GM12878 (cell line): ENCODE results near the gene CTNNB1. TPM values are rescaled to one million over a fixed set of nuclear protein-coding genes. Genes with fewer than 3 reads are reported as not detected.

Source experiments
- ATAC-seq: fragments of 200-7000 bp; cut with Tn5 transposase; 3 replicates; pipeline ENCODE4 v1.9.1; 2020; ENCODE audit warnings: mild to moderate bottlenecking, moderate library complexity
- BruUV-seq: library from RNA; stranded (reverse); fragments of 400-500 nt; replicated peaks from 2 replicates; lab custom pipeline; 2021; lab: Mats Ljungman, UMichigan
- CTCF ChIA-PET: fragments of 300-600 bp; sonication (Branson Sonifier 250); formaldehyde crosslinking; extraction: SDS; loops from one replicate; lab custom pipeline; 2021; ENCODE audit warnings: inconsistent platforms; lab: Yijun Ruan, JAX
- POLR2A ChIA-PET: fragments of 350-600 bp; formaldehyde crosslinking; extraction: SDS; loops from one replicate; lab custom pipeline; 2021; ENCODE audit warnings: inconsistent platforms; lab: Charles Lee
- RAD21 ChIA-PET: fragments of 300-600 bp; sonication (Branson Sonifier 250); formaldehyde crosslinking; loops from one replicate; lab custom pipeline; 2023; ENCODE audit warnings: antibody characterized with exemption; ENCODE audit not compliant: unreplicated experiment; lab: Charles Lee
- SMC1A ChIA-PET: fragments of 300-600 bp; sonication (Branson Sonifier 250); formaldehyde crosslinking; loops from one replicate; lab custom pipeline; 2023; ENCODE audit not compliant: unreplicated experiment, uncharacterized antibody; lab: Charles Lee
- DNase-seq: peaks from one replicate; pipeline ENCODE4 v3.0.0-alpha.2; 2011; ENCODE audit warnings: low read depth, low spot score
- FAIRE-seq: peaks from 3 replicates; lab custom pipeline; 2011; peaks lifted over from hg19 to GRCh38; lab: Jason Lieb, UNC
- H2AFZ ChIP-seq: 2 replicates; pipeline ENCODE4 v1.6.0; 2011; ENCODE audit warnings: low read depth, low read length, control low read depth; ENCODE audit not compliant: control insufficient read depth
- H3K27ac ChIP-seq: 2 replicates; pipeline ENCODE4 v1.5.1; 2011; ENCODE audit warnings: control low read depth; ENCODE audit not compliant: control insufficient read depth, insufficient read depth
- H3K27me3 ChIP-seq, 2 experiments: replicated peaks in 1 of 2; 2 replicates each; pipeline versions ENCODE4 v1.6.0 to v1.6.1; 2011; ENCODE audit warnings: low read length in 1 of 2; ENCODE audit not compliant: control insufficient read depth in 2 of 2, insufficient read depth in 2 of 2
- H3K36me3 ChIP-seq, 2 experiments: 2 replicates each; pipeline ENCODE4 v1.5.1; 2011; ENCODE audit warnings: low read length in 1 of 2; ENCODE audit not compliant: control insufficient read depth in 2 of 2, insufficient read depth in 2 of 2
- H3K4me1 ChIP-seq: 2 replicates; pipeline ENCODE4 v1.6.1; 2011; ENCODE audit warnings: mild to moderate bottlenecking, low read length, moderate library complexity, mixed read lengths; ENCODE audit not compliant: control insufficient read depth, insufficient read depth
- H3K4me2 ChIP-seq: 2 replicates; pipeline ENCODE4 v1.6.0; 2011; ENCODE audit warnings: control low read depth; ENCODE audit not compliant: control insufficient read depth, insufficient read depth
- H3K4me3 ChIP-seq: fragments of 200-600 bp; sonication (generic); 2 replicates; pipeline ENCODE4 v1.5.1; 2016
- H3K79me2 ChIP-seq: 2 replicates; pipeline ENCODE4 v1.6.0; 2011; ENCODE audit warnings: low read length; ENCODE audit not compliant: control insufficient read depth, insufficient read depth
- H3K9ac ChIP-seq: 2 replicates; pipeline ENCODE4 v1.8.0; 2011; ENCODE audit warnings: low read length, control low read depth, mixed read lengths; ENCODE audit not compliant: control insufficient read depth, insufficient read depth
- H3K9me3 ChIP-seq: replicated peaks from 3 replicates; pipeline ENCODE4 v1.5.1; 2011; ENCODE audit warnings: mild to moderate bottlenecking, low read length; ENCODE audit not compliant: control insufficient read depth, insufficient read depth
- H4K20me1 ChIP-seq: 2 replicates; pipeline ENCODE4 v1.6.0; 2011; ENCODE audit not compliant: control insufficient read depth, insufficient read depth
- ATF7 ChIP-seq: fragments of 450-650 bp; IDR thresholded peaks from 2 replicates; pipeline ENCODE4 v1.6.1; 2016; ENCODE audit warnings: low read depth, mild to moderate bottlenecking
- CEBPB ChIP-seq, 2 experiments: fragments of 150-350 bp in 1 of 2; IDR thresholded peaks; 2 replicates each; pipeline ENCODE4 v1.6.1; 2012 to 2014; ENCODE audit warnings: low read depth in 2 of 2, low read length in 2 of 2, borderline replicate concordance in 1 of 2, inconsistent platforms in 1 of 2
- MEF2A ChIP-seq: IDR thresholded peaks from 2 replicates; pipeline ENCODE4 v1.6.1; 2011; ENCODE audit warnings: low read depth, mild to moderate bottlenecking, low read length, moderate library complexity; ENCODE audit not compliant: insufficient read depth
- NBN ChIP-seq: fragments of 450-650 bp; IDR thresholded peaks from 2 replicates; pipeline ENCODE4 v1.6.1; 2016
- POLR2A ChIP-seq: IDR thresholded peaks from 2 replicates; pipeline ENCODE4 v1.6.1; 2011; ENCODE audit warnings: low read depth, mild to moderate bottlenecking, low read length
- RCOR1 ChIP-seq: conservative IDR thresholded peaks from 2 replicates; pipeline ENCODE4 v1.6.1; 2012; ENCODE audit warnings: low read depth, low read length, improper control_type of control experiment
- SMARCA5 ChIP-seq: fragments of 450-650 bp; IDR thresholded peaks from 2 replicates; pipeline ENCODE4 v1.6.1; 2017; ENCODE audit warnings: mild to moderate bottlenecking
- SREBF1 ChIP-seq: IDR thresholded peaks from 2 replicates; pipeline ENCODE4 v1.6.1; 2012; ENCODE audit warnings: mild to moderate bottlenecking, low read length
- WGBS: methylation state at CpG from one replicate; pipeline ENCODE4 v1.1.6; 2016; ENCODE audit warnings: low lambda C conversion rate; ENCODE audit not compliant: insufficient replicate concordance, insufficient coverage; ENCODE audit errors: missing lambda C conversion rate; 5-methylcytosine and 5-hydroxymethylcytosine counted together
- in situ Hi-C: fragments of 300-500 bp; cut with MboI; formaldehyde crosslinking; loops from 9 replicates; pipeline ENCODE4 v1.14.3; 2018; ENCODE audit warnings: mixed read lengths
- intact Hi-C: fragments of 100-400 bp; cut with micrococcal nuclease; formaldehyde crosslinking; loops from one replicate; pipeline ENCODE4 v1.14.2; 2022; ENCODE audit not compliant: unreplicated experiment
- polyA plus RNA-seq, 11 experiments: library from polyadenylated mRNA; depleted of rRNA in 4 of 11; unstranded in 6 of 11; stranded (reverse) in 5 of 11; fragments of >200 nt; fragmentation: Nextera tagmentation in 4 of 11; fragmentation: Illumina TruSeq in 1 of 11; extraction: Ambion mirVana in 4 of 11; extraction: Trizol in 1 of 11; gene quantifications; 1 replicate in 1 of 11; 2 replicates in 10 of 11; pipeline versions ENCODE4 v1.2.1 to v1.2.3, GENCODE V29; 2011 to 2016; ENCODE audit warnings: inconsistent platforms in 2 of 11, missing spikeins in 2 of 11, low read depth in 1 of 11
- total RNA-seq, 4 experiments: library from RNA; depleted of rRNA in 3 of 4; stranded (reverse); fragments of >200 nt in 3 of 4; fragmentation: Illumina TruSeq in 1 of 4; extraction: Trizol in 1 of 4; gene quantifications; 2 replicates each; pipeline versions ENCODE4 v1.2.1 to v1.2.3, GENCODE V29; 2013 to 2021
- TF ChIP-seq, protein P1 (sequence below): IDR thresholded peaks from 2 replicates; pipeline ENCODE4 v1.6.1; 2012; ENCODE audit warnings: low read depth, low read length, improper control_type of control experiment
- TF ChIP-seq, protein P2 (sequence below): fragments of 450-650 bp; IDR thresholded peaks from 2 replicates; pipeline ENCODE4 v1.6.1; 2016; ENCODE audit warnings: mild to moderate bottlenecking

Gene CTNNB1
- total and polyA plus RNA-seq, 10 of the 15 experiments (the other 5 are each of a cell fraction or from before 2014, with no cell fraction given) = 30.4 to 217 (median 138) TPM

DNA sequence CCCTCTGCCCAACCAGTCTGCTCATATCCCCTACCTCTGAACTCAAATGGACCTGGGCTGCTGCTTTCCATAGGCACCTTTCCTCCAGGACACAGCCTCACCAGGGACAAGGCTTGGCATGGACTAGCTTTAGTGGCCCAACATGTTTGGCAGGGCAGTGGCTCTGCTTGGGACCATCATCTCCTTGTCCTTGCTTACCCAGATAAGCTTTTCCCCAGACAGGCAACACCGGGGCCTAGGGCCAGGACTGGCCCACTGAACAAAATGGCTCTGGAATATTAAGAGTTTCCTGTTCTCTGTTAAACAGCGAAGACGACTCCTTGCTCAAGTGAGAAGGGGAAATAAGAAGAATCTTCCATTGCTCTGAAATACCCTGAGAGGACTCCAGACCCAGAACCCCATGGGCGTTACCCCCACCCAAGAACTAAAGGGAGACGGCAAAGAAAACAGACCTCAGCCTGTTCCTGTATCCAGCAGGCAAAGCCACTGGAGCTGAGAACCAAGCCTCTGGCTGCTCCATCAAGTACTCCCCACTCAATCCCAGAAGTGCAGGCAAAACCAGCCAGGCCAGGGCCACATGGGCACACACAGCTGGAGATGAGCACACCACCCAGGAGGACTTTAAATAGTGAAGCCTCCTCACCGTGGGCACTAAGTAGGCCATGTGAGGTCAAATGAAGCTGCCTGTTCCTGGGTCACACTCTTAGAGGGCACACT lies 45.5 kb downstream of the CTNNB1 start:
- Histone ChIP-seq H3K4me1 (no peaks in the 10 kb centered on the region), H3K79me2 (no peaks in the 10 kb centered on the region), H4K20me1 (no peaks in the 10 kb centered on the region; the same call in 1 of the 2 replicates), H3K27ac (no peak overlapping the region), H3K9me3 (no peaks in the 10 kb centered on the region), H3K9ac (no peak overlapping the region), H3K4me2 (no peak overlapping the region), H3K27me3 (no peaks in the 10 kb centered on the region), H3K36me3 (no peaks in the 10 kb centered on the region; a peak in 2 of 4 replicates), H3K4me3 (no peak overlapping the region), H2AFZ (no peak overlapping the region)
- RAD21 ChIA-PET = interaction anchor here (1.1 kb wide), 1 partner anchor 54 kb away, joined by 4 read pairs; no protein-coding TSS in a partner anchor
- CTCF ChIA-PET = interaction anchor here (1.2 kb wide), 1 partner anchor 10 kb away, joined by 3 read pairs; no protein-coding TSS in a partner anchor
- POLR2A ChIA-PET = interaction anchor here (1.6 kb wide), 1 partner anchor 10 kb away, joined by 4 read pairs; no protein-coding TSS in a partner anchor
- TF ChIP-seq POLR2A (no peak), SMARCA5 (no peak), CEBPB (IDR thresholded peaks at IDR 0.05; ENCODE audit: borderline replicate concordance in 1 of 2, low read depth in 2 of 2, low read length in 2 of 2) (no peak), RCOR1 (no peak), MEF2A (no peak), SREBF1 (no peak), ATF7 (no peak), NBN (no peak)
- TF ChIP-seq, protein P1, sequence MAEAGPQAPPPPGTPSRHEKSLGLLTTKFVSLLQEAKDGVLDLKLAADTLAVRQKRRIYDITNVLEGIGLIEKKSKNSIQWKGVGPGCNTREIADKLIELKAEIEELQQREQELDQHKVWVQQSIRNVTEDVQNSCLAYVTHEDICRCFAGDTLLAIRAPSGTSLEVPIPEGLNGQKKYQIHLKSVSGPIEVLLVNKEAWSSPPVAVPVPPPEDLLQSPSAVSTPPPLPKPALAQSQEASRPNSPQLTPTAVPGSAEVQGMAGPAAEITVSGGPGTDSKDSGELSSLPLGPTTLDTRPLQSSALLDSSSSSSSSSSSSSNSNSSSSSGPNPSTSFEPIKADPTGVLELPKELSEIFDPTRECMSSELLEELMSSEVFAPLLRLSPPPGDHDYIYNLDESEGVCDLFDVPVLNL = no peak
- TF ChIP-seq, protein P2, sequence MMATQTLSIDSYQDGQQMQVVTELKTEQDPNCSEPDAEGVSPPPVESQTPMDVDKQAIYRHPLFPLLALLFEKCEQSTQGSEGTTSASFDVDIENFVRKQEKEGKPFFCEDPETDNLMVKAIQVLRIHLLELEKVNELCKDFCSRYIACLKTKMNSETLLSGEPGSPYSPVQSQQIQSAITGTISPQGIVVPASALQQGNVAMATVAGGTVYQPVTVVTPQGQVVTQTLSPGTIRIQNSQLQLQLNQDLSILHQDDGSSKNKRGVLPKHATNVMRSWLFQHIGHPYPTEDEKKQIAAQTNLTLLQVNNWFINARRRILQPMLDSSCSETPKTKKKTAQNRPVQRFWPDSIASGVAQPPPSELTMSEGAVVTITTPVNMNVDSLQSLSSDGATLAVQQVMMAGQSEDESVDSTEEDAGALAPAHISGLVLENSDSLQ = no peak
- ATAC-seq = no peak
- intact Hi-C loops = no loop called here
- SMC1A ChIA-PET = interaction anchor here (0.6 to 1.0 kb wide), 3 partner anchors 18 to 61 kb away, joined by 3 to 4 read pairs (median 4); no protein-coding TSS in a partner anchor
- no TSS peak for BruUV-seq
- no peak for FAIRE-seq
- WGBS = 71% methylated on average over 6 of the region's 6 CpGs
- in situ Hi-C loops = no loop called here
- no peak for DNase-seq
